Measurements from ENCODE around the gene RAD18. TPM values are rescaled to one million over a fixed set of nuclear protein-coding genes. Genes with fewer than 3 reads are reported as not detected.

The RAD18 gene
- polyA plus RNA-seq, 3 donors: 1.9 to 6.9 (median 5.1) TPM

- Mint-ChIP-seq H3K36me3 (peaks cover 0 to 2% of the 10 kb centered on the region in 2 donors), H3K27ac (no peak overlapping the region), H3K27me3 (ENCODE audit: low read depth in 3 of 3) (peaks cover 0 to 2% (median 1%) of the 10 kb centered on the region in 3 donors), H3K4me3 (no peak overlapping the region), H3K4me1 (no peaks in the 10 kb centered on the region), H3K9me3 (peaks cover 0 to 2% (median 0%) of the 10 kb centered on the region in 7 donors)
- Histone ChIP-seq H2AFZ (ENCODE audit: insufficient read depth, low read depth, low read length, poor library complexity, severe bottlenecking) (no peak overlapping the region), H3K4me2 (replicated peaks; ENCODE audit: extremely low read depth, low read length, poor library complexity, severe bottlenecking) (no peak overlapping the region), H3K27me3 (ENCODE audit: control insufficient read depth in 2 of 2, insufficient read depth in 2 of 2, low read length in 2 of 2) (no peaks in the 10 kb centered on the region), H3K4me3 (replicated peaks in 1 of 3; ENCODE audit: low read depth in 2 of 3, low read length in 3 of 3) (no peak overlapping the region), H3K79me2 (ENCODE audit: insufficient read depth, low read length) (no peaks in the 10 kb centered on the region), H4K20me1 (ENCODE audit: insufficient read depth, low read length) (no peaks in the 10 kb centered on the region), H3K4me1 (ENCODE audit: control insufficient read depth in 1 of 2, insufficient read depth in 2 of 2, low read length in 2 of 2) (no peaks in the 10 kb centered on the region), H3K27ac (ENCODE audit: low read depth in 1 of 2, low read length in 2 of 2) (no peak overlapping the region), H3K9me3 (replicated peaks in 1 of 2; ENCODE audit: control insufficient read depth in 1 of 2, insufficient read depth in 1 of 2, low read length in 2 of 2) (no peaks in the 10 kb centered on the region), H3K36me3 (replicated peaks in 1 of 2; ENCODE audit: control insufficient read depth in 1 of 2, insufficient read depth in 2 of 2, low read length in 2 of 2) (no peaks in the 10 kb centered on the region), H3K9ac (ENCODE audit: insufficient read depth, low read length, poor library complexity, severe bottlenecking) (no peak overlapping the region)
- no peak for TF ChIP-seq CTCF (IDR thresholded peaks at IDR 0.05)
- intact Hi-C loops (cut with micrococcal nuclease): no loop called here
- no peak for DNase-seq
- WGBS (ENCODE audit: insufficient coverage): 100% methylated on average over 2 of the region's 5 CpGs
These were observed 110.8 kb downstream of the RAD18 start for GRCh38 chr3:8852511-8852910.

DNA sequence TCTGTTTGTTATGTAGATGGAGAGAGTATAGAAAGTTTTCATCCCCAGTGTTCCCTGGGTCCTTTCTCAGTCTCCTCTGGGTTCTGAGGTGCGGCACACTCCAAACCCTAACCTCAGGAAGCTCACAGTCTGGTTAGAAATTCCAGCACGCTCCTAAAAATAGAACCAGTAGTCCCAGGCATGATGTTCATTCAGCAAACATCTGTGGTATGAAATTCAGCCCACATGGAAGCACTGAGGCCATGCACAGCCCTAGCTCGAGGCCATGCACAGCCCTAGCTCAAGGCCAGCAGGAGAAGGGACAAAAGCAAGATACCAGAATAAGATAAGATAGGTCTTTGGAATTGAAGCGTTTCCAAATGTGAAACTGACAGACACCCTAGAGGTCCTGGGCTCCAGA lies 111.6 kb downstream of the RAD18 start:
- Mint-ChIP-seq H3K4me3 (no peak overlapping the region), H3K4me1 (no peaks in the 10 kb centered on the region), H3K27ac (no peak overlapping the region), H3K9me3 (peaks cover 0 to 2% (median 0%) of the 10 kb centered on the region in 7 donors), H3K27me3 (ENCODE audit: low read depth in 3 of 3) (peaks cover 0 to 2% (median 1%) of the 10 kb centered on the region in 3 donors), H3K36me3 (peaks cover 0 to 2% of the 10 kb centered on the region in 2 donors)
- Histone ChIP-seq H3K4me2 (replicated peaks; ENCODE audit: extremely low read depth, low read length, poor library complexity, severe bottlenecking) (no peak overlapping the region), H3K79me2 (ENCODE audit: insufficient read depth, low read length) (no peaks in the 10 kb centered on the region), H3K36me3 (replicated peaks in 1 of 2; ENCODE audit: control insufficient read depth in 1 of 2, insufficient read depth in 2 of 2, low read length in 2 of 2) (no peaks in the 10 kb centered on the region), H3K4me1 (ENCODE audit: control insufficient read depth in 1 of 2, insufficient read depth in 2 of 2, low read length in 2 of 2) (no peaks in the 10 kb centered on the region), H3K4me3 (replicated peaks in 1 of 3; ENCODE audit: low read depth in 2 of 3, low read length in 3 of 3) (no peak overlapping the region), H3K27ac (ENCODE audit: low read depth in 1 of 2, low read length in 2 of 2) (no peak overlapping the region), H3K27me3 (ENCODE audit: control insufficient read depth in 2 of 2, insufficient read depth in 2 of 2, low read length in 2 of 2) (no peaks in the 10 kb centered on the region), H2AFZ (ENCODE audit: insufficient read depth, low read depth, low read length, poor library complexity, severe bottlenecking) (no peak overlapping the region), H3K9ac (ENCODE audit: insufficient read depth, low read length, poor library complexity, severe bottlenecking) (no peak overlapping the region), H4K20me1 (ENCODE audit: insufficient read depth, low read length) (no peaks in the 10 kb centered on the region), H3K9me3 (replicated peaks in 1 of 2; ENCODE audit: control insufficient read depth in 1 of 2, insufficient read depth in 1 of 2, low read length in 2 of 2) (no peaks in the 10 kb centered on the region)
- no peak for DNase-seq
- WGBS (ENCODE audit: insufficient coverage): 100% methylated on average over 2 of the region's 4 CpGs
- TF ChIP-seq CTCF (IDR thresholded peaks at IDR 0.05): no peak
- intact Hi-C loops (cut with micrococcal nuclease): no loop called here

All from CD14-positive monocyte (primary cell).